ENCODE results near the gene NAA38.

GRCh38 chr17:7855660-7856010 is 1.7 kb downstream of the NAA38 start:
- TF ChIP-seq CTCF (IDR thresholded peaks at IDR 0.05; ENCODE audit: borderline replicate concordance, extremely low read depth, low read length, poor library complexity, severe bottlenecking) (no peak), EZH2 (IDR thresholded peaks at IDR 0.05; ENCODE audit: borderline replicate concordance, low read depth, low read length, severe bottlenecking) (no peak)
